ENCODE results near the gene CEL. TPM values are rescaled to one million over a fixed set of nuclear protein-coding genes. Genes with fewer than 3 reads are reported as not detected.

CEL gene
- total RNA-seq, 2 donors from 2014 or later: 8,438 to 9,209 TPM

GRCh38 chr9:133113163-133113948, 51.6 kb downstream of the CEL start:
- H3K36me3 ChIP-seq (replicated peaks in 1 of 2; ENCODE audit: insufficient read depth in 1 of 2, low read depth in 2 of 2): peaks cover 0 to 12% of the 10 kb centered on the region in 2 donors
- ATAC-seq (no peak), DNase-seq (peak in 2 of 4 donors; percentile 36 to 64)
- TF ChIP-seq, protein P1, sequence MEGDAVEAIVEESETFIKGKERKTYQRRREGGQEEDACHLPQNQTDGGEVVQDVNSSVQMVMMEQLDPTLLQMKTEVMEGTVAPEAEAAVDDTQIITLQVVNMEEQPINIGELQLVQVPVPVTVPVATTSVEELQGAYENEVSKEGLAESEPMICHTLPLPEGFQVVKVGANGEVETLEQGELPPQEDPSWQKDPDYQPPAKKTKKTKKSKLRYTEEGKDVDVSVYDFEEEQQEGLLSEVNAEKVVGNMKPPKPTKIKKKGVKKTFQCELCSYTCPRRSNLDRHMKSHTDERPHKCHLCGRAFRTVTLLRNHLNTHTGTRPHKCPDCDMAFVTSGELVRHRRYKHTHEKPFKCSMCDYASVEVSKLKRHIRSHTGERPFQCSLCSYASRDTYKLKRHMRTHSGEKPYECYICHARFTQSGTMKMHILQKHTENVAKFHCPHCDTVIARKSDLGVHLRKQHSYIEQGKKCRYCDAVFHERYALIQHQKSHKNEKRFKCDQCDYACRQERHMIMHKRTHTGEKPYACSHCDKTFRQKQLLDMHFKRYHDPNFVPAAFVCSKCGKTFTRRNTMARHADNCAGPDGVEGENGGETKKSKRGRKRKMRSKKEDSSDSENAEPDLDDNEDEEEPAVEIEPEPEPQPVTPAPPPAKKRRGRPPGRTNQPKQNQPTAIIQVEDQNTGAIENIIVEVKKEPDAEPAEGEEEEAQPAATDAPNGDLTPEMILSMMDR (IDR thresholded peaks at IDR 0.05): no peak
- no peak for TF ChIP-seq POLR2A (IDR thresholded peaks at IDR 0.05)
- no peaks in the 10 kb centered on the region for H3K9me3 ChIP-seq
- H3K27ac ChIP-seq: peak overlapping the region; percentile 52 to 69 (median 60)
- H3K27me3 ChIP-seq: no peaks in the 10 kb centered on the region
- intact Hi-C loops (cut with DNase I): no loop called here
- no peak overlapping the region for H3K4me3 ChIP-seq
- peaks cover 58% of the 10 kb centered on the region for H3K4me1 ChIP-seq
- WGBS, 2 donors: 62 to 74% methylated on average over 11 to 19 of the region's 19 CpGs

DNA sequence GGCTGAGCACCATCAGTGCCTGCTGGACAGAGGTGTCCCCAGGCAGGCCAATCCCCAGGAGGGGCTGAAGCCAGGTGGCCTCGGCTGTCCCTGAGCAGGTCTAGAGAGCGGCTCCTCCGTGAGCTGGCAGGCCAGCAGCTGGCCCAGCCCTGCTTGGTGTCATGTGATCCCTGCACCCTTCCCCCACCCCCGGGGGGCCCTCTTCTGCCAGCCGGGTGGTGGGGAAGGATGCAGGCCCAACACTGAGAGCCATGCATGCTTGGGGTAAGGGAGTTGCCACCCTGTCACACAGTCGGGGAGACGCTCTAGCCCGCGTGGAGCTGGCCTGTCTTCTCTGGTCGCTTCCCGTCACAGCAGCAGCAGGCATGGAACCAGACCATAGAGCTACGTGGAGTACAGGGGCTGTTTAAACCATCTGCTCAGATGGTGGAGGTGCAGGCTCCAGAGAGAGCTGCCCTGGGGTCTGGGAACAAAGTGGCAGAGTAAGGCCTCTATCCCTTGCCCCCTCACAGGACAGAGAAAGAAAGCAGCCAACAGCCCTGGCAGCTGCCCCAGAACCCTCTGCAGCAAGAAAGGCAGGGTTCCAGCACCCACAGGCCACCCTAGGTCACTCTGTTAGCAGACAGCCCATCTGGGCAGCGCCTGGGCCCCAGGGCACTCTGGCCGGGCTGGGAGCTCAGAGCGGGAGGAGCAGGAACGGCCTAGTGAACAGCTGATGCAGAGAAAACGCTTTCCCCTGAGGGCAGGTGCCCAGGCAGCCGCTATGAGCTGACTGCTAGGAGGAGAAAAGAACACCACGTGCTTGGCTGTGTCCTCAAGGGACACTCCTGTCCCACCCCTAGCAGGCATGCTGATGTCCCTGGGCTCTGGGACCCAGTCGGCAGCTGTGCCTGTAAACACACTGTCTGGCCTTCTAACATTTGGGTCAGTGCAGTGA, 52.4 kb downstream of the CEL start:
- WGBS, 2 donors: 48 to 69% methylated on average over 15 to 20 of the region's 20 CpGs
- H3K36me3 ChIP-seq (replicated peaks in 1 of 2; ENCODE audit: insufficient read depth in 1 of 2, low read depth in 2 of 2): peaks cover 0 to 3% of the 10 kb centered on the region in 2 donors
- peak overlapping the region; percentile 52 to 69 (median 60) for H3K27ac ChIP-seq
- peaks cover 67% of the 10 kb centered on the region for H3K4me1 ChIP-seq
- intact Hi-C loops (cut with DNase I): no loop called here
- DNase-seq: peak in 2 of 4 donors; percentile 51 to 55
- H3K27me3 ChIP-seq: no peaks in the 10 kb centered on the region
- ATAC-seq: peak; percentile 12
- no peak overlapping the region for H3K4me3 ChIP-seq
- no peak for TF ChIP-seq POLR2A (IDR thresholded peaks at IDR 0.05)
- TF ChIP-seq, protein P1 (IDR thresholded peaks at IDR 0.05): no peak
- H3K9me3 ChIP-seq: no peaks in the 10 kb centered on the region

- DNase-seq (peak in 1 of 4 donors; percentile 23), ATAC-seq (no peak)
- Histone ChIP-seq H3K36me3 (replicated peaks in 1 of 2; ENCODE audit: insufficient read depth in 1 of 2, low read depth in 2 of 2) (no peaks in the 10 kb centered on the region), H3K9me3 (no peaks in the 10 kb centered on the region), H3K27me3 (no peaks in the 10 kb centered on the region), H3K4me1 (peaks cover 75% of the 10 kb centered on the region), H3K4me3 (no peak overlapping the region), H3K27ac (peak overlapping the region in 3 of 4 donors; percentile 52 to 69 (median 69))
- no peak for TF ChIP-seq POLR2A (IDR thresholded peaks at IDR 0.05)
- TF ChIP-seq, protein P1 (IDR thresholded peaks at IDR 0.05): no peak
- intact Hi-C loops (cut with DNase I): no loop called here
- 85% methylated on average over 17 of the region's 19 CpGs; no CpG with 5 or more reads in 1 of the 2 donors for WGBS, 2 donors
These were observed 53.3 kb downstream of the CEL start for GRCh38 chr9:133114886-133115603.

DNA sequence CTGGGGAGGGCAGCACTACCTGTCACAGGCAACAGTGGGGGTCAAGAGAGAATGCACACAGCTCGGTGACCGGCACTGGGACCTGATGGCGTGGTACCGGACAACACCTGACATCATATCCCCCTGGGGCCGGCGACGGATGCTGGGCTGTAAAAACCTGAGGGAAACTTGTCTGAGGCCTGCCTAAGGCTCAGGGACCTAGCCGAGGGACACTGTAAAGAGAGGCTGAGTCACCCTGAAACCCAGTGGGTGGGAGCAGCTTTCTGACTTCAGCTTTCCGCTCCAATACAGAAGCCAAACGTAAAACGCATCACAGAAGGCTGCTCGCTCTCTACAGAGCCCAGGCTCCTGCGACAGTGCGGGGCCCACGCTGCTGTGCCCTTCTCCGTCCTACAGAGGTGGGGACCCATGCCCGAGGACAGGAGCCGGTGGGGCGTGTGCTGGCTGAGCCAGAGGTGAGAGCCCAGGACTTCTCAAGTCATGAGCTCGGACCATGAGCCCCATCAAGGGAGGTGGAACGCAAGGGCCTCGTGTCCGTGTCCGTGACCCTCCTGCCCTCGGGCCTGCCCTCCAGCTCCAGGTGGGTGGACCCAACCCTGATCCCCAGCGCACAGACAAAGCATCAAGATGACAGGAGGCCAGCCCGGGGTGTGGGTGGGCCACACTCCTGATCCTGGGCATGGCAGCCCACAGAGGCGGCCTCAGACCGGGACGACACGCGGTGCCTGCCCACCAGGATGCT, 54.0 kb downstream of the CEL start:
- Histone ChIP-seq H3K36me3 (replicated peaks in 1 of 2; ENCODE audit: insufficient read depth in 1 of 2, low read depth in 2 of 2) (no peaks in the 10 kb centered on the region), H3K4me3 (no peak overlapping the region), H3K27me3 (no peaks in the 10 kb centered on the region), H3K4me1 (peaks cover 77% of the 10 kb centered on the region), H3K27ac (peak overlapping the region in 2 of 4 donors; percentile 69), H3K9me3 (no peaks in the 10 kb centered on the region)
- intact Hi-C loops (cut with DNase I): no loop called here
- ATAC-seq: no peak
- TF ChIP-seq, protein P1 (IDR thresholded peaks at IDR 0.05): no peak
- no peak for TF ChIP-seq POLR2A (IDR thresholded peaks at IDR 0.05)
- DNase-seq: no peak
- WGBS, 2 donors: 83 to 90% methylated on average over 12 to 29 of the region's 32 CpGs
